ENCODE results near the gene LIPE. TPM values are rescaled to one million over a fixed set of nuclear protein-coding genes. Genes with fewer than 3 reads are reported as not detected.

Gene LIPE
- total RNA-seq, 1 donor from 2014 or later: 38.5 TPM

Other genes with a start within 250 kb of the LIPE start
- 36.9 and 37.9 TPM in 2 replicates for gene DEDD2, start 209.7 kb downstream of the LIPE start, total RNA-seq
- 18.4 and 18.5 TPM in 2 replicates for gene ZNF526, start 207.1 kb downstream of the LIPE start, total RNA-seq
- gene GSK3A, start 184.8 kb downstream of the LIPE start, total RNA-seq: 56.6 and 57.2 TPM in 2 replicates
- gene ERF, start 172.3 kb downstream of the LIPE start, total RNA-seq: 71.9 and 78.4 TPM in 2 replicates
- gene CIC, start 158.1 kb downstream of the LIPE start, total RNA-seq: 66.9 and 68.0 TPM in 2 replicates
- gene PRR19, start 125.3 kb downstream of the LIPE start, total RNA-seq: 1.0 and 1.4 TPM in 2 replicates
- gene PAFAH1B3, start 124.8 kb downstream of the LIPE start, total RNA-seq: 48.7 and 50.1 TPM in 2 replicates
- gene TMEM145, start 114.1 kb downstream of the LIPE start, total RNA-seq: 0.56 and 2.1 TPM in 2 replicates
- gene MEGF8, start 101.8 kb downstream of the LIPE start, total RNA-seq: 7.5 and 7.8 TPM in 2 replicates
- not detected in 2 replicates for gene CNFN, start 37.1 kb downstream of the LIPE start, total RNA-seq
- not detected in 2 replicates for gene CXCL17, start 15.6 kb upstream of the LIPE start, total RNA-seq
- 8.2 and 9.6 TPM in 2 replicates for gene CEACAM1, start 101.1 kb upstream of the LIPE start, total RNA-seq
- not detected in 2 replicates for gene CEACAM8, start 167.5 kb upstream of the LIPE start, total RNA-seq